SIG-M5 treated with dmso at 0.1 percent for 504 hours (cell line): ENCODE results near the gene METRNL.
"Not testable (repeated sequence)": the region's sequence is repeated elsewhere in the genome, so short reads cannot be mapped to it uniquely, and the experiment has no call there.

ENCODE experiments used
- DNase-seq: peaks from one replicate; lab custom pipeline; 2025; ENCODE audit not compliant: unreplicated experiment; lab: John Stamatoyannopoulos, UW

METRNL gene, protein sequence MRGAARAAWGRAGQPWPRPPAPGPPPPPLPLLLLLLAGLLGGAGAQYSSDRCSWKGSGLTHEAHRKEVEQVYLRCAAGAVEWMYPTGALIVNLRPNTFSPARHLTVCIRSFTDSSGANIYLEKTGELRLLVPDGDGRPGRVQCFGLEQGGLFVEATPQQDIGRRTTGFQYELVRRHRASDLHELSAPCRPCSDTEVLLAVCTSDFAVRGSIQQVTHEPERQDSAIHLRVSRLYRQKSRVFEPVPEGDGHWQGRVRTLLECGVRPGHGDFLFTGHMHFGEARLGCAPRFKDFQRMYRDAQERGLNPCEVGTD

DNA sequence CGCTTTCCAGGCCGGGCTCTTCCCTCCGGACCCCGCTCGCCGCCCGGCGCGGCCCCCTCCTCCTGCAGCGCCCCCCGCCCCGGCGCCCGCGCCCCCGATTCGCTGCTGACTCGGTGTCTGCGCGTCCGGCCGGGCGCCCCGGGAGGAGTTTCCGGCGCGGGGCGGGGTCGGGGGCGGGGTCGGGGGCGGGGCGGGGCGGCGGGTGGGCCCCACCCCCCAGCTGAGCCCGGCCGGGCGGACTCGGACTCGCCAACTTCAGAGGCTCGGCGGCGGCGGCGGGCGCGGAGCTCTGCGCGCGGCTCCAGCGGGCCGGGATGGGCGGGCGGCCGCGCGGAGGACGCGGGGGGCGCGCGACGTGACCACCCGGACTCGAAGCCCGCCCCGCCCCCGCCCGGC, at the start of gene METRNL:
Gene METRNL (plus strand): TSS at position 258 of the 396 bp plus-strand sequence. CDS start 207 bp downstream, outside the sequence.
- peak; percentile 63 for DNase-seq

DNA sequence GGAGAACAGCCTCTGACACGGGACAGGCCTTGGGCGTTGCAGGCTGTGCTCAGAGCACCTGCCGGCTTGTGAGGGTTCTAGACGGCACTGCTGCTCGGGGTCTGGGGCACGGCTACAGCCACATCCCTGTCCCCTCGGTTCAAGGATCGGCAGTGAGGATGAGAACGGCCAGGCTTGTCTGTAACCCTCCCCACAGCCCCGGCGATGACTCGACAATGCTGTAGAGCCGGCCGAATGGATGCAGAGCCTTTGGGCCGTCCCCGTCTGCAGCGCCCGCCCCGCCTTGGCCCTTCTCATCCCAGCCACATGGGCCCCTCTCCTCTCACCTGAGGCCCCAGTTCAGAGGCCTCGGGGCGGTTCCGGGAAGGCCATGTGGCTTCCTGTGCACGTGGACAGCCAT, 49.0 kb upstream of the METRNL start:
- DNase-seq = no peak

DNA sequence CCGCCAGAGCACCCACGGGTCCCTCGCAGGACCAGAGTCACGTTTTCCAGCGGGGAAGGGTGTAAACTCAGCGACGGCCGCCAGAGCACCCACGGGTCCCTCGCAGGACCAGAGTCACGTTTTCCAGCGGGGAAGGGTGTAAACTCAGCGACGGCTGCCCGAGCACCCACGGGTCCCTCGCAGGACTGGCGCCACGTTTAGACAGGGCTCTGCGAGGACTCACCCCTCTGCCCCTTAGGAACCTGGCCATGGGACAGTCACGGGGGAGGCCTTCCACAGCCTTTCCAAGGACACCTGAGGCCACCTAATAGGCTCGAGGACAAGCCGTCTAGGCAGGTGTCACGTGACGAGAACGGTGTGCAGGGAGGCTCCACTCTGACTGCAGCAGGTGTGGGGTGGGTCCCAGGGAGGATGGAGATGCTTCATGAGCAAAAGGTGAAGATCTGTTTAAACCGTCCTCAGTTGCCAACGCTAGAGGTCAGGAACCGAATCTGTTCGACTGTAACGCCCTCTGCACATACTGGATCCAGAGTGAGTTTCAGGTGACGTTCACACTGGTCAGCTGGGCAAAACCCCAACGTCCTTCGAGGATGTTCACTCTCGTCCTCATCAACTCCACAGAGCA, 48.0 kb upstream of the METRNL start:
- DNase-seq = no peak

DNA sequence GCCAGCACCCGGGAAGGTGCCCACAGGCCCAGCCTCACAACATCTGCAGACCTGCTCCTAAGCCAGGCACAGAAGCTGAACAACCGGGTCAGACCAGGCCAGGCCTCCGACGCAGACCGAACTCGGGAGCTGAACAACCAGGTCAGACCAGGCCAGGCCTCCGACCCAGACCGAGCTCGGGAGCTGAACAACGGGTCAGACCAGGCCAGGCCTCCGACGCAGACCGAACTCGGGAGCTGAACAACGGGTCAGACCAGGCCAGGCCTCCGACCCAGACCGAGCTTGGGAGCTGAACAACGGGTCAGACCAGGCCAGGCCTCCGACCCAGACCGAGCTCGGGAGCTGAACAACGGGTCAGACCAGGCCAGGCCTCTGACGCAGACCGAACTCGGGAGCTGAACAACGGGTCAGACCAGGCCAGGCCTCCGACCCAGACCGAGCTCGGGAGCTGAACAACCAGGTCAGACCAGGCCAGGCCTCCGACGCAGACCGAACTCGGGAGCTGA, 47.4 kb upstream of the METRNL start:
- not testable (repeated sequence) for DNase-seq

DNA sequence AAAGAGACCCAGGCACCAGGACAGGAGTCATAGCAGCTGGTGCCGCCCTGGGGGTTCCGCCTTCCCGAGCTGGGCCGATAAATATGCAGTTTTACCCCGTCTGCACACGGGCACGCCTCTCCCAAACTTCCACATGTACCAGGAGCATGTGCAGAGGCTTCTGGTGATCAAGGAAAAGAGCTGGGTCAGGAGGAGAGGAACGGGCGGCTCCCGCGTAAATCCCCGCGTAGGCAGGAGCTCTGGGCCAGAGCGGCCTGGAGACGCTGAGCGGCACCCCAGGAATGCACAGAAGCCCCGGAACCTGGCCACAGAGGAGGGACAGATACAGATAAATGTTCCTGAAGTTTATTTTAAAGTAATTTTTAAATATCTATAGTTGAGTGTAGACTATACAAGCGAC, 46.6 kb upstream of the METRNL start:
- DNase-seq = no peak

DNA sequence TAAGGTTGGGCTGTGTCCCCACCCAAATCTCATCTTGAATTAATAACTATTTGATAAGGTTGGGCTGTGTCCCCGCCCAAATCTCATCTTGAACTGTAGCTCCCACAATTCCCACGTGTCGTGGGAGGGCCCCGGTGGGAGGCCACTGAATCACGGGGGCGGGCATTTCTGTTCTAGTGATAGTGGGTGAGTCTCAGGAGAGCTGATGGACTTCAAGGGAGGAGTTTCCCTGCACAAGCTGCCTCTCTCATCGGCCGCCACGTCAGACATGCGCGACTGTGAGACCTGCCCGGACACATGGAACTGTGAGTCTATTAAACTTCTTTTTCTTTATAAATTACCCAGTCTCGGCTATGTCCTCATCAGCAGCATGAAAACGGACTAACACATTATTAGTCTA, 44.9 kb upstream of the METRNL start:
- no peak for DNase-seq

DNA sequence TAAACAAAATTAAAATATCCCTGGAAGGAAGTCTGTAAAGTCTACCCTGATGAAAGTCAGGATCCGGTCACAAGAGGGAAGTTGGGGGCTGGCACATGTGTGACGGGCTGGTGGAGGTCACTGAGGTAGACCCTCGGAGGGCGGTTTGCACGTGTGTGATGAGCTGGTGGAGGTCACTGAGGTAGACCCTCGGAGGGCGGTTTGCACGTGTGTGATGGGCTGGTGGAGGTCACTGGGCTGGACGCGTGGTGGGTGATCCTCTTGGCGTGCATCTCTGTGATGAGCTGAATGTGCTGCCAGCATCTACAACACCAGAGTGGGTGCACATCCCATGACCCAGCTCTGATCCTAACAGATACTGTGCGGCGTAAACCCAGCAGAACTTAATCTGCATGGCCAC, 43.7 kb upstream of the METRNL start:
- no peak for DNase-seq

DNA sequence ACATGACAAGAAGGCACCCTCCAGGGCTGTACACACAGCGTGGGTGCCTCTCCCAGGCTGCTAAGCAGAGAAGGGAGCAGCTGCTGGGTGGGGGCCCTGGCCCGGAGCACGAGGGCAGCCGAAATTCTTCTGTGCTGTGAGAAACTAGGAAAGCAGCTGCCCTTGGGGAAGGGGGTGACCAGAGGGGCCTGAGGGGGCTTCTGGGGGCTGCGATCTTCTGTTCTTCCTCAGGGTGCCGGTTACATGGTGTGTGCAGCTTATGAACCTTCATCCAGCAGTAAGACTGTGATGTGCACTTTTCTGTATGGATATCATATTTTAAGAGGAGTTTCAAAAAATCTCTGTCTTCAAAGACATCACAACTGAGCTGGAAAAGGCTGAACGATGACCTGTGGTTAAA, 43.2 kb upstream of the METRNL start:
- no peak for DNase-seq

DNA sequence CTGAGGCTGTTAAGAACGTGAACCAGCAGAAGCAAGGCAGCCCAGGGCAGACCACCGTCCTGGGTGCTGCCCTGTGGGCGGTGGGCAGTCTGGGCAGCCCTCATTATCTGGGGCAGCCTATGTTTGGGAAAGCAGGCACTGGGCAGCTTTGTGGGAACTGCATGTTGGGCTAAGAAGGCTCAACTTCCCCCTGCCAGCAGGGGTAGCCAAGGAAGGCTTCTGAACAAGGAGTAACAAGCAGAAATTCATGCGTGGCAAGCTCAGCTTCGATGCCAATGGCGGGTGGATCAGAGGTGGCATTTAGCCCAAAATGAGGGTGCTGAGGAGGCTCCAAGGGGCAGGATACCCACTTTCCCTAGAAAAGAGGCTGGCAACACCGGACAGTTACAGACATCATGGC, 42.7 kb upstream of the METRNL start:
- DNase-seq = no peak

DNA sequence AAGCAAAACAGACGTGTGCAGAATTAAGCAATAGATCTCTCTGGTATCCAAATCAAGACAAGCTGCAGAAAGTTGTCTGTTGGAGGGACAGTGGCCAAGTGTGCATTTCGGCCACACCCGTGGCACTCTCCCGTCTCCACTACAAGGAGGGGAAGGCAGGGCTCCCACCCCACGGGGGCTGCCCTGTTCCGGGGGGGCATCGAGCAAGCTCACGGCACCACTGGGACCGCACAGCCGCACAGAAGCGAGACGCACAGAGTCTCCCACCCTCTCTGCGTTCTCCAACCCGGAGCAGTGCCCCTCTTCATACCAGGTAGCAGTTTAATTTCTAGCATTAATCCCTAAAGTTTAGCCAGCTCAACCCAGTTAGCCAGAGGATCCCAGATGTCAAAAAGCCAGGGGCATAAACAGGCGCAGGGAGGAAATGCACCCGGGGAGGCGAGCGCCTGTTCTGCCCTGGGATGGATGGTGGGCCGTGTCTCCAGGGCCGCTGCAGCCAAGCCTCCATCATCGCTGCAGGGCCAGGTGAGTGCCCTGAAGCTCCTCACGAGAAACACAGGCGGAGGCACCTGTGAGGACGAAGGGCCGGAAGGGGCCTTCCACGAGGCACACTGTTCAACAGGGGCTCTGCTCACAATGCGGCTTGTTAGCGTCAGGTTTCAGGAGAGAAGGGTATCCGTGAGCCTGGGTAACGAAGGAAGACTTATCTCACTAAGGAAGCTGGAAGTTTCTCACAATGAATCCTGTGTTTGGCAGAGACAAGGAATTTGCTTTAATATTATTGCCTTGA, 42.1 kb upstream of the METRNL start:
- DNase-seq = no peak

DNA sequence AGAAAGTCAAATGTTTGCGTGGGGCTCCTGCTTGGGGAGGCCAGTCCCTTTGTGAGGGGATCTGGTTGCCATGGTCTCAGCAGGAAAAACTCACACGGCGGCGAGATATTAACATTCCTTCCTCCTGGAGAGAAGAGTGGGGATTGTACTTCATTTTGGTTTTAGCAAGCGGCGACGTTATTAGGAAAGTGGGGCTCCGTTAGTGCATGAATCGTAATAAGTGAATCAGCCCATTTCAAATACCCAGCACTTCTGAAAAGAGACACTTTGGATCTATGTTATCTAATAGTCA, 41.6 kb upstream of the METRNL start:
- no peak for DNase-seq

DNA sequence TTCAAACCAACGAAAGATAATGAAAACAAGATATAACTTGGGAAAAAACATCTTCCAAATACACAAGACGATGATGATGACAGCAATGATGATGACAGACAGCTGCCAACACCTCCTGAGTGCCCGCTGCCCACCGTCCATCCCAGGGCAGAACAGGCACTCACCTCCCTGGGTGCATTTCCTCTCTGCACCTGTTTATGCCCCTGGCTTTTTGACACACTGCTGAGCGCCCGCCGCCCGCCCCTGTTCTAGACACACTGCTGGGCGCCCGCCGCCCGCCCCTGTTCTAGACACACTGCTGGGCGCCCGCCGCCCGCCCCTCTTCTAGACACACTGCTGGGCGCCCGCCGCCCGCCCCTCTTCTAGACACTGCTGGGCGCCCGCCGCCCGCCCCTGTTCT, 40.4 kb upstream of the METRNL start:
- not testable (repeated sequence) for DNase-seq

DNA sequence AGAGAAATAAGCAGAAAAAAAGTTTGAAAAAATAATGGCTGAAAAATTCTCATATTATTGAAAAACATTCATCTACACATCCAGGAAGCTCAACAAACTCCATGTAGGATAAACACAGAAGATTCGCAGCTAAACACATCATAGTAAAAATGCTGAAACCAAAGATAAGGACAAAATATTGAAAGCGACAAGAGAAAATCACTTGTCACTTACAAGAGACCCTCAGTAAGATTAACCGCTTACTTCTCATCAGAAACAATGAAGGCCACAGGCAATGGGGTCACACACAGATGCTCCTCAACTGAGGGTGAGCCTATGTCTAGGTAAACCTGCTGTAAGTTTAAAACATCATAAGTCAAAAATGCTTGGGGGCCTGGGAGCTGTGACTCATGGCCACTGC, 38.1 kb upstream of the METRNL start:
- no peak for DNase-seq

DNA sequence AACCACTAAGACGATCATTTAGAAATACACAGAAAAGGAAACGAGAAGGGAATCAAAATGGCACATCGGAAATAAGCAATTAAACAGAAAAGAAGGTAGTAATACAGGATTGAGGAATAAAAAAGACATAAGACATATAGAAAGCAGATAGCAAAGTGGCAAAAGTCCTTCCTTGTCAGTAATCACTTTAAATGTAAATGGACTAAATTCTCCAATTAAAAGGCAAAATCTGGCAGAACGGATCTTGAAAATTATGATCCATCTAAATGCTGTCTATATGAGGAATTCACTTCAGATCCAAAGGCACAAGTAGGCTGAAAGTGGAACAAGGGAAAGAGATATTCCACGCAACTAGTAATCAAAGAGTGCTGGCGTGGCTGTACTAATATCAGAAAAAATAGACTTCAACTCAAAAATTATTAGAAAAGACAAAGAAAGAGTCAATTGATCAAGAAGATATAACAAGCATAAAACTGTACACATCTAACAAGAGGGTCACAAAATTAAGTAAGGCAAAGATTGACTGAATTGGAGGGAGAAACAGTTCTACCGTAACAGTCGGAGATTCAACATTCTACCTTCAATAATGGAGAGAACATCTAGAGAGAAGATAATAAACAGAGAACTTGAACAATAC, 36.8 kb upstream of the METRNL start:
- no peak for DNase-seq

DNA sequence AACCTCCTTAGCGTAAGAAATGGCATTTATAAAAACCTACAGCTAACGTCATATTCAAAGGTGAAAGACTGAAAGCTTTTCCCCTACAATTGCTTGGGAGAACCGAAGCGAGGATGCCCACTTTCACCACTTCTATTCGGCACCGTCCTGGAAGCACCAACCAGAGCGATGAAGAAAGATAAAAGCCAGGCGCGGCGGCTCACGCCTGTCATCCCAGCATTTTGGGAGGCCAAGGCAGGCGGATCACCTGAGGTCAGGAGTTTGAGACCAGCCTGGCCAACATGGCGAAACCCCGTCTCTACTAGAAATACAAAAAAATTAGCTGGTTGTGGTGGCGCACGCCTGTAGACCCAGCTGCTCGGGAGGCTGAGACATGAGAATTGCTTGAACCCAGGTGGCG, 34.9 kb upstream of the METRNL start:
- not testable (repeated sequence) for DNase-seq

DNA sequence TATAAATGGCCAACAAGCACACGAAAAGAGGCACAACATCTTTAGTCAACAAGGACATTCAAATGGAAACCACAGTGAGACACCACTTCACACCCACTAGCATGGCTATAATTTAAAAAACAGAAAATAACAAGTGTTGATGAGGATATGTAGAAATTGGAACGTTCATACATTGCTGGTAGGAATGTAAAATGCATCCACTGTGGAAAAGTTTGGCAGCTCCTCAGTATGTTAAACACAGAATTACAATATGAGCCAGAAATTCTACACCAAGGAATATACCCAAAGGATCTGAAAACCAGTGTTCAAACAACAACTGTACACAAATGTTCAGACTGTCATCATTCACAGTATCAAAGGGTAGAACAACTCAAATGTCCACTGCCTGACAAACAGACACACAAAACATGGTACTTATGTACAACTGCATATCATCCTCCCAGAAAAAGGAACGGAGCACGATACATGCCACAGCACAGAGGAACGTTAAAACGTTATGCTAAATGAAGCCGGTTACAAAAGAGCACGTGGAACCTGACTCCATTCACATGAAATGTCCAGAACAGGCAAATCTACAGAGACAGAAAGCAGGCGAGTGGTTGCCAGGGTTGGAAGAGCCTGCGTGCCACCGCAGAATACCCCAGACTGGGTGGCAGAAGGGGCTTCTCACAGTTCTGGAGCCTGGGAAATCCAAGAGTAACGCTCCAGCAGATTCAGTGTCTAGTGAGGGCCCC, 32.8 kb upstream of the METRNL start:
- DNase-seq = peak; percentile 63

DNA sequence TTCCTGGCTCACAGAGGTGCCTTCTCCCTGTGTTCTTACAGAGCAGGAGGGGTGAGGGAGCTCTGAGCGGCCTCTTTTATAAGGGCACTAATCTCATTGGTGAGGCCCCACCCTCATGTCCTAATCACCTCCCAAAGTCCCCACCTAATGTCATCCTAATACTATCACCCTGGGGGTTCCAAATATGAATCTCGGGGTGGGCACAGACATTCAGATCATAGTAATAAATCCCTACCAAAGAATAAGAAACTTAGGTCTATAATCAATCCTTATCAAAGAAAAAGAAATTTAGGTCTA, 32.3 kb upstream of the METRNL start:
- DNase-seq = no peak

DNA sequence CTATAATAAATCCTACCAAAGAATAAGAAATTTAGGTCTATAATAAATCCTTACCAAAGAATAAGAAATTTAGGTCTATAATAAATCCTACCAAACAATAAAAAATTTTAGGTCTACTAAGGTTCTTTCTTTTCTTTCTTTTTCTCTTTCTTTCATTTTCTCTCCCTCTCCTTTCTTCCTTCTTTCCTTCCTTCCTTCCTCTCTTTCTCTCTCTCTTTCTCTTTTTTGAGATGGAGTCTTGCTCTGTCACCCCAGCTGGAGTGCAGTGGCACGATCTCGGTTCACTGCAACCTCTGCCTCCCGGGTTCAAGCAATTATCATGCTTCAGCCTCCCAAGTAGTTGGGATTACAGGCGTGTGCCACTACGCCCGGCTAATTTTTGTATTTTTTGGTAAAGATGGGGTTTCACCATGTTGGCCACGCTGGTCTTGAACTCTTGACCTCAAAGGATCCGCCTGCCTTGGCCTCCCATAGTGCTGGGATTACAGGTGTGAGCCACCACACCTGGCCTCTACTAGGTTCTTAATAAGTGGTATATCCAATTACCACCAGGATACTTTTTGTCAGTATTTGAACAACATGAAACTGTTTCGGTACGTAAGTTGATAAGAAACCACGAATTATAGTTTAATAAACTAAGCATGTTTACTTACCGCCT, 31.5 kb upstream of the METRNL start:
- DNase-seq = not testable (repeated sequence)

DNA sequence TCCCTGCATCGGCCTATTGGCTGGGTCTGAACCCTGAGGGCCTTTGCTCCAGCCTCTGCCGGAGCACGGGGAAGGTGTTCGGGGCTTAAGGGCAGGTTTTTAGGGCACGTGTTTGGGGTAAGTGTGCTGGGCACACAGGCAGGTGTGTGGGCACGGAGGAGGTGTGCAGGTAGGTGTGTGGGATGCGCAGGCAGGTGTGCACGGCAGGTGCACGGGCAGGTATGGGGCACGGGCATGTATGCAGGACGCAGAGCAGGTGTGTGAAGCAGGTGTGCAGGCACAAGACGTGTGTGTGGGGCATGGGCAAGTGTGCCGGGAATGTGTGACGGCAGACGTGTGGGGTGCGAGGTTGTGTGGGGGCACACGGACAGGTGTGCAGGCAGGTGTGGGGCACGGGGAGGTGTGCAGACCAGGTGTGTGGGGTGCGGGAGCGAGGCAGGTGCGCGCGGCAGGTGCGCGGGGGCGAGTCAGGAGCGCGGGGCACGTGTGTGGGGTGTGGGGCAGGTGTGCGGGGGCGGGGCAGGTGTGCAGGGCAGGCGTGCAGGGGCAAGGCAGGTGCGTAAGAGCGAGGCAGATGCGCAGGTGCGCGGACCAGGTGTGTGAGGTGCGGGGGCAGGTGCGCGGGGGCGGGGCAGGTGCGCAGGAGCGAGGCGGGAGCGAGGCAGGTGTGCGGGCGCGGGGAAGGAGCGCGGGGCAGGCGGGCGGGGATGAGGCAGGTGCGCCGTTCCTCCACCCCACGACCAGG, 28.6 kb upstream of the METRNL start:
- peak; percentile 58 for DNase-seq
